Fibroblast of the aortic adventitia (primary cell): ENCODE results near the gene DPP4. TPM values are rescaled to one million over a fixed set of nuclear protein-coding genes. Genes with fewer than 3 reads are reported as not detected.

Experiments used
- DNase-seq: peaks from one replicate; pipeline ENCODE4 v3.0.0-alpha.2; 2010; ENCODE audit warnings: low read depth
- H3K4me3 ChIP-seq: 2 replicates; pipeline ENCODE4 v1.5.1; 2011; ENCODE audit warnings: low read depth, mild to moderate bottlenecking, control low read depth, low read length, moderate library complexity
- total RNA-seq: library from RNA; depleted of rRNA; stranded (reverse); fragments of >200 nt; gene quantifications from 2 replicates; pipeline ENCODE4 v1.2.3, GENCODE V29; 2012; ENCODE audit warnings: low replicate concordance
- TF ChIP-seq, protein P1 (sequence below): IDR thresholded peaks from 2 replicates; pipeline ENCODE4 v1.5.1; 2011; ENCODE audit warnings: mild to moderate bottlenecking, low read length, control low read depth, inconsistent platforms; ENCODE audit not compliant: insufficient read depth

The DPP4 gene
- total RNA-seq, 1 donor = 203 TPM

- no peak overlapping the region for H3K4me3 ChIP-seq
- TF ChIP-seq, protein P1, sequence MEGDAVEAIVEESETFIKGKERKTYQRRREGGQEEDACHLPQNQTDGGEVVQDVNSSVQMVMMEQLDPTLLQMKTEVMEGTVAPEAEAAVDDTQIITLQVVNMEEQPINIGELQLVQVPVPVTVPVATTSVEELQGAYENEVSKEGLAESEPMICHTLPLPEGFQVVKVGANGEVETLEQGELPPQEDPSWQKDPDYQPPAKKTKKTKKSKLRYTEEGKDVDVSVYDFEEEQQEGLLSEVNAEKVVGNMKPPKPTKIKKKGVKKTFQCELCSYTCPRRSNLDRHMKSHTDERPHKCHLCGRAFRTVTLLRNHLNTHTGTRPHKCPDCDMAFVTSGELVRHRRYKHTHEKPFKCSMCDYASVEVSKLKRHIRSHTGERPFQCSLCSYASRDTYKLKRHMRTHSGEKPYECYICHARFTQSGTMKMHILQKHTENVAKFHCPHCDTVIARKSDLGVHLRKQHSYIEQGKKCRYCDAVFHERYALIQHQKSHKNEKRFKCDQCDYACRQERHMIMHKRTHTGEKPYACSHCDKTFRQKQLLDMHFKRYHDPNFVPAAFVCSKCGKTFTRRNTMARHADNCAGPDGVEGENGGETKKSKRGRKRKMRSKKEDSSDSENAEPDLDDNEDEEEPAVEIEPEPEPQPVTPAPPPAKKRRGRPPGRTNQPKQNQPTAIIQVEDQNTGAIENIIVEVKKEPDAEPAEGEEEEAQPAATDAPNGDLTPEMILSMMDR = no peak
- no peak for DNase-seq
Measured at GRCh38 chr2:161972866-161973265, 101.1 kb downstream of the DPP4 start.

GRCh38 chr2:161972232-161972631, 101.8 kb downstream of the DPP4 start:
- no peak for DNase-seq
- H3K4me3 ChIP-seq = no peak overlapping the region
- TF ChIP-seq, protein P1 = no peak

GRCh38 chr2:161971551-161971950, 102.5 kb downstream of the DPP4 start:
- DNase-seq = no peak
- TF ChIP-seq, protein P1 = no peak
- no peak overlapping the region for H3K4me3 ChIP-seq

GRCh38 chr2:161969159-161969558, 104.9 kb downstream of the DPP4 start:
- H3K4me3 ChIP-seq = no peak overlapping the region
- TF ChIP-seq, protein P1 = no peak
- no peak for DNase-seq

DNA sequence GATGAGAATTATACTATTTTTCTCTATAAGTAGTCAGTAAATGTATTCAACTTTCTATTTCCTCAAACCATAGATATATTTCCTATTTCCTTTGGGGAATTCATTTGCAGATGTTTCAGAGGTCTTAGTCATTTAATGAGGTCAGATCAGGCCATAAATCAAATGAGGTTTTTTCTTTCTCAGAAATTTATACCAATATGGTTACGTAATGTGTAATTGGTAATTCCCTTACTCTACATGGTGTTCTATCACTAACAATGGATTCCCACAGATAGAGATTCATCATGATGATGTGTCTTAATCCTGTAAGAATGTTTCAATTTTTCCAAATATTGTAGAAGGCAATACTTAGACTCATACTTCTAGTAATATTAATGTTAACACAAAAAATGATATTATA, 108.0 kb downstream of the DPP4 start:
- H3K4me3 ChIP-seq = no peak overlapping the region
- TF ChIP-seq, protein P1 = no peak
- no peak for DNase-seq

- no peak for DNase-seq
- TF ChIP-seq, protein P1 = no peak
Measured at GRCh38 chr2:161964160-161964559, 109.9 kb downstream of the DPP4 start.

GRCh38 chr2:161962160-161962559, 111.9 kb downstream of the DPP4 start:
- no peak for DNase-seq
- no peak overlapping the region for H3K4me3 ChIP-seq
- TF ChIP-seq, protein P1 = no peak

More at GRCh38 chr2:161964160-161964559, 109.9 kb downstream of the DPP4 start:
- H3K4me3 ChIP-seq = no peak overlapping the region
